ENCODE data around the gene KSR1. TPM values are rescaled to one million over a fixed set of nuclear protein-coding genes. Genes with fewer than 3 reads are reported as not detected.

The KSR1 gene
- total and polyA plus RNA-seq, 9 of the 15 experiments (the other 6 are each of a cell fraction or from before 2014, with no cell fraction given), result 1.4 to 51.7 (median 18.4) TPM

GRCh38 chr17:27522028-27522635 lies 65.9 kb downstream of the KSR1 start:
- Histone ChIP-seq H4K20me1 (replicated peaks; ENCODE audit: control insufficient read depth, insufficient read depth, low read length) (peaks cover 6% of the 10 kb centered on the region; the same call in 1 of the 2 replicates), H3K27ac (ENCODE audit: extremely low read depth, low read depth, low read length) (no peak overlapping the region), H3K4me3 (no peak overlapping the region), H3K27me3 (ENCODE audit: control insufficient read depth in 2 of 2, insufficient read depth in 2 of 2, low read length in 2 of 2) (no peaks in the 10 kb centered on the region), H3K9ac (ENCODE audit: insufficient read depth in 1 of 2, low read depth in 2 of 2, low read length in 2 of 2) (peak overlapping the region in 1 of 2 experiments; percentile 77; a peak in 1 of 4 replicates), H3K4me1 (replicated peaks in 1 of 2; ENCODE audit: control insufficient read depth in 2 of 2, insufficient read depth in 2 of 2, low read length in 2 of 2) (peaks cover 15 to 55% of the 10 kb centered on the region in 2 experiments), H3K4me2 (ENCODE audit: insufficient read depth, low read length) (no peak overlapping the region), H3K9me1 (ENCODE audit: control insufficient read depth, insufficient read depth, low read length) (no peaks in the 10 kb centered on the region), H3K36me3 (ENCODE audit: control insufficient read depth, insufficient read depth, low read length) (no peaks in the 10 kb centered on the region), H3K79me2 (ENCODE audit: control insufficient read depth, insufficient read depth, low read length) (peaks cover 76% of the 10 kb centered on the region), H3K9me3 (replicated peaks; ENCODE audit: control insufficient read depth, insufficient read depth, low read depth, low read length) (no peaks in the 10 kb centered on the region), H2AFZ (ENCODE audit: low read depth, low read length) (no peak overlapping the region)
- no peak for TF ChIP-seq NBN (IDR thresholded peaks at IDR 0.05; ENCODE audit: low read depth)
- no peak for TF ChIP-seq ZNF395 (CRISPR knock-in tag; IDR thresholded peaks at IDR 0.05)
- TF ChIP-seq TBL1XR1 (IDR thresholded peaks at IDR 0.05; ENCODE audit: low read length in 2 of 2), result no peak
- TF ChIP-seq TFAM (CRISPR knock-in tag; conservative IDR thresholded peaks at IDR 0.05), result no peak
- no peak for TF ChIP-seq ARID3A (IDR thresholded peaks at IDR 0.05; ENCODE audit: borderline replicate concordance, low read depth, low read length)
- CTCF ChIA-PET (ENCODE audit: low intra/inter-chr PET ratio), result no interaction called here
- POLR2A ChIA-PET, result interaction anchor here (0.5 to 1.5 kb wide), 4 partner anchors 10 to 65 kb away, joined by 3 to 5 read pairs (median 3); no protein-coding TSS in a partner anchor
- no peak for ATAC-seq
- no peak for DNase-seq (ENCODE audit: extremely low read depth in 1 of 4, low spot score in 3 of 4)
- 91% methylated on average over 6 of the region's 6 CpGs for WGBS (ENCODE audit: insufficient coverage, low coverage, missing lambda C conversion rate)
- in situ Hi-C loops (cut with MboI) (no loop called here), intact Hi-C loops (cut with micrococcal nuclease) (no loop called here)
- FAIRE-seq, result no peak
- no TSS peak for BruUV-seq (replicated peaks)
